ENCODE data around the gene CHMP3.

Gene CHMP3

DNA sequence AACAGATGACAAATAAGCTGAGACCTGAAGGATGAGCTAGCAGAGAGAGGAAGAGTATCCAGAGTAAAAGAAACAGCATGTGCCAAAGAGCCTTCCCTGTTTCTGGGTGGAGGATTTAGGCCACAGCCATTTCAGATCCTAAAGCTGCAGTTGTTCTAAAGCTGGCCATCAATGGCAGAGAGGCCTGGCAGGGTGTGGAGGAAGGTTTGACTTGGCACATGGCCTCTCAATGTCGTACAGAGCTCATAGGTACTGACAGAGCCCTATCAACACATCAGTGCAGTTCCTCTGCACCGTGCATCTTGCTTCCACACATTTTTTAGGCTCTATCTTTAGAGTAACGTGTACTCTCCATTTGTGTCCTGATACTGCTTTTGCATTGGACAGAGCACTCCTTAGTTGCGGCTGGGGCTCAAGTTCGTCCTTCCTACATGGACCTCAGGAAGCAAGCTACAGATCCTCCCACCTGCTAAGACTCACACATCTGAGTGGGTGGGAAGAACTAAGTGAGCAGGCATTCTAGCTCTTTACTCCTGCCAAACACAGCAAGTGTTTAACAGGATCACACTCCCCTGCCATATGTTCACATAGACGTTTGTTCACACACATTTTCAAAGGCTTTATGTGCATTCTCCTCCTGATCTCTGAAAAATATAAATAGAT, 3.0 kb upstream of the CHMP3 start:
- TF ChIP-seq, protein P1, sequence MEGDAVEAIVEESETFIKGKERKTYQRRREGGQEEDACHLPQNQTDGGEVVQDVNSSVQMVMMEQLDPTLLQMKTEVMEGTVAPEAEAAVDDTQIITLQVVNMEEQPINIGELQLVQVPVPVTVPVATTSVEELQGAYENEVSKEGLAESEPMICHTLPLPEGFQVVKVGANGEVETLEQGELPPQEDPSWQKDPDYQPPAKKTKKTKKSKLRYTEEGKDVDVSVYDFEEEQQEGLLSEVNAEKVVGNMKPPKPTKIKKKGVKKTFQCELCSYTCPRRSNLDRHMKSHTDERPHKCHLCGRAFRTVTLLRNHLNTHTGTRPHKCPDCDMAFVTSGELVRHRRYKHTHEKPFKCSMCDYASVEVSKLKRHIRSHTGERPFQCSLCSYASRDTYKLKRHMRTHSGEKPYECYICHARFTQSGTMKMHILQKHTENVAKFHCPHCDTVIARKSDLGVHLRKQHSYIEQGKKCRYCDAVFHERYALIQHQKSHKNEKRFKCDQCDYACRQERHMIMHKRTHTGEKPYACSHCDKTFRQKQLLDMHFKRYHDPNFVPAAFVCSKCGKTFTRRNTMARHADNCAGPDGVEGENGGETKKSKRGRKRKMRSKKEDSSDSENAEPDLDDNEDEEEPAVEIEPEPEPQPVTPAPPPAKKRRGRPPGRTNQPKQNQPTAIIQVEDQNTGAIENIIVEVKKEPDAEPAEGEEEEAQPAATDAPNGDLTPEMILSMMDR (IDR thresholded peaks at IDR 0.05; ENCODE audit: borderline replicate concordance, extremely low read depth, low read length, poor library complexity, severe bottlenecking): no peak
- TF ChIP-seq EZH2 (IDR thresholded peaks at IDR 0.05; ENCODE audit: borderline replicate concordance, low read depth, low read length, severe bottlenecking): no peak

DNA sequence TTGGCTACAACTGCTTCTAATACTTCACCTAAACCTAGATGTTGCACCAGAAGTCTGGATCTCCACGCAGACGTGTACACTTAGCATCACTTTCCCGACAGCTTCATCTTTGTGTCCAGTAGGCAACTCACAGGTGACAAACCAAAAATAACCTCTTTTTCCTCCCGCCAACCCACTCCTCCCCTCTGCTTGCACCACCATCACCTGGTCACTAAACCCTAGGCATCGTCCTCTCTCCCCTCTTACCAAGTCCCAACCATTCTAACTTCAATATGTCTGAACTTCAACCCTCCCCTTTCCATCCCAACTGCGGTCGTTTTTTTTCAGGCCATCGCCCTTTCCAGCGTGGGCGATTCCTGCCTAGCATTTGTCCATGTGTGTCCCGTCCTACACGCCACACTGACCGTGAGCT, 413 bp upstream of the CHMP3 start:
- H3K27me3 ChIP-seq (ENCODE audit: insufficient read depth, low read length, poor library complexity): no peaks in the 10 kb centered on the region
- H3K27ac ChIP-seq (ENCODE audit: low read length): peak overlapping the region; percentile 96
- peaks cover 7% of the 10 kb centered on the region; the same call in 1 of the 2 replicates for H3K36me3 ChIP-seq (ENCODE audit: insufficient read depth, low read length)
- peak overlapping the region; percentile 74 for H3K4me2 ChIP-seq (ENCODE audit: insufficient read depth, low read length)
- no peaks in the 10 kb centered on the region for H4K20me1 ChIP-seq (ENCODE audit: insufficient read depth, low read length)
- TF ChIP-seq EZH2 (IDR thresholded peaks at IDR 0.05; ENCODE audit: borderline replicate concordance, low read depth, low read length, severe bottlenecking): no peak
- H3K9ac ChIP-seq (ENCODE audit: low read depth, low read length): peak overlapping the region; percentile 78
- ATAC-seq (ENCODE audit: insufficient read depth, low read depth) (no peak), DNase-seq (no peak)
- peaks cover 31% of the 10 kb centered on the region for H3K4me1 ChIP-seq (ENCODE audit: insufficient read depth, low read length)
- peak overlapping the region in 1 of 2 experiments; percentile 75; a peak in 2 of 4 replicates for H3K4me3 ChIP-seq (ENCODE audit: low read depth in 1 of 2, low read length in 2 of 2)
- peaks cover 43% of the 10 kb centered on the region for H3K79me2 ChIP-seq (ENCODE audit: insufficient read depth, low read length)
- no peaks in the 10 kb centered on the region for H3K9me3 ChIP-seq (ENCODE audit: insufficient read depth, low read length, severe bottlenecking)
- peak overlapping the region; percentile 83 for H2AFZ ChIP-seq (ENCODE audit: low read depth, low read length)

More for the DNA sequence above, 3.0 kb upstream of the CHMP3 start:
- ATAC-seq (ENCODE audit: insufficient read depth, low read depth) (no peak), DNase-seq (no peak)
- H3K4me3 ChIP-seq (ENCODE audit: low read depth in 1 of 2, low read length in 2 of 2): no peak overlapping the region
- no peak overlapping the region for H3K9ac ChIP-seq (ENCODE audit: low read depth, low read length)
- H4K20me1 ChIP-seq (ENCODE audit: insufficient read depth, low read length): no peaks in the 10 kb centered on the region
- H3K4me1 ChIP-seq (ENCODE audit: insufficient read depth, low read length): peaks cover 25% of the 10 kb centered on the region
- no peak overlapping the region for H3K27ac ChIP-seq (ENCODE audit: low read length)
- H3K36me3 ChIP-seq (ENCODE audit: insufficient read depth, low read length): no peaks in the 10 kb centered on the region
- peaks cover 18% of the 10 kb centered on the region for H3K79me2 ChIP-seq (ENCODE audit: insufficient read depth, low read length)
- H3K4me2 ChIP-seq (ENCODE audit: insufficient read depth, low read length): no peak overlapping the region
- no peaks in the 10 kb centered on the region for H3K27me3 ChIP-seq (ENCODE audit: insufficient read depth, low read length, poor library complexity)
- no peaks in the 10 kb centered on the region for H3K9me3 ChIP-seq (ENCODE audit: insufficient read depth, low read length, severe bottlenecking)
- peak overlapping the region; percentile 57; the same call in 1 of the 2 replicates for H2AFZ ChIP-seq (ENCODE audit: low read depth, low read length)

DNA sequence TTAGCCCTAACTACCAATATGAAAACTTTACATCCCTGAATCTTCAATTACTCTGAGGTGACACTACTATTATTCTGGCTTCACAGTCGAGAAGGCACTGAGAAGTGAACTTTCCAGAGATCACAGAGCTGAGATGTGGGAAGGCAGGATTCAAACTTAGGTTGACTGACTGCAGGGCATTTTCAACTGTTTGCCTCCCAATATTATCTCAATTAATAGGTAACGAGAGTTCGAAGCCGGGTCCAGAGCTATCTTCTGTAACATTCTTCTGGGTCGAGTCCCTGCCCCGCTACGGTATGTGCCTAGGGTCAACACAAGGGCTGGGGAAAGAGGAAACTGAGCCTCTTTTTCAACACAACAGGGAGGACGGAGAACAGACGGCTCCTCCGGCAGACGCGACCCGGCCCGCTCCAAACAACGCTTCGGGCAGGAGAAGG, 740 bp downstream of the CHMP3 start:
- Histone ChIP-seq H3K27ac (ENCODE audit: low read length) (peak overlapping the region; percentile 96), H3K9ac (ENCODE audit: low read depth, low read length) (peak overlapping the region; percentile 78), H2AFZ (ENCODE audit: low read depth, low read length) (peak overlapping the region; percentile 84), H3K4me2 (ENCODE audit: insufficient read depth, low read length) (peak overlapping the region; percentile 74), H3K4me3 (ENCODE audit: low read depth in 1 of 2, low read length in 2 of 2) (peak overlapping the region; percentile 75 to 77), H4K20me1 (ENCODE audit: insufficient read depth, low read length) (no peaks in the 10 kb centered on the region), H3K27me3 (ENCODE audit: insufficient read depth, low read length, poor library complexity) (no peaks in the 10 kb centered on the region), H3K79me2 (ENCODE audit: insufficient read depth, low read length) (peaks cover 55% of the 10 kb centered on the region), H3K36me3 (ENCODE audit: insufficient read depth, low read length) (peaks cover 7% of the 10 kb centered on the region; the same call in 1 of the 2 replicates), H3K4me1 (ENCODE audit: insufficient read depth, low read length) (peaks cover 31% of the 10 kb centered on the region), H3K9me3 (ENCODE audit: insufficient read depth, low read length, severe bottlenecking) (no peaks in the 10 kb centered on the region)
- TF ChIP-seq EZH2 (IDR thresholded peaks at IDR 0.05; ENCODE audit: borderline replicate concordance, low read depth, low read length, severe bottlenecking): no peak
- TF ChIP-seq, protein P1 (IDR thresholded peaks at IDR 0.05; ENCODE audit: borderline replicate concordance, extremely low read depth, low read length, poor library complexity, severe bottlenecking): no peak
- ATAC-seq (ENCODE audit: insufficient read depth, low read depth) (no peak), DNase-seq (no peak)

DNA sequence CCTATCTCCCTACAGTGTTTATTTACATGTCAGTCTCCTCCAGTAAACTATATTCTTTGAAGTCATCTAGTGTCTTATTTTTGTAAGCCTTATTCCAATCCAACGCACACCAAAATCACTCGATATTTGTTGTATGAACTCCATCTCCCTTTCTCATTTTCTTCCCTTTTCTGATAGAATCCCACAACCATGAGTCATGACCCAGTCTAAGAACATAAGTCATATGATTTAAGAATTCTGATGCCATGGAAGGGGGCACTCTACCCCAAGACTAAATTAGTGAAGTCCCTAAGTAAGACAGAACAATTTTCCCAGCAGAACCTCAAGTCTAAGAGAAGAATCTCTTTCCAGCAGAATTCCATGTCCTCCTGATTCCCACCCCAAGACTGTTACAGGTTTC, 5.4 kb downstream of the CHMP3 start:
- TF ChIP-seq EZH2 (IDR thresholded peaks at IDR 0.05; ENCODE audit: borderline replicate concordance, low read depth, low read length, severe bottlenecking): no peak
- TF ChIP-seq, protein P1 (IDR thresholded peaks at IDR 0.05; ENCODE audit: borderline replicate concordance, extremely low read depth, low read length, poor library complexity, severe bottlenecking): no peak
- DNase-seq (no peak), ATAC-seq (ENCODE audit: insufficient read depth, low read depth) (no peak)
- H3K4me3 ChIP-seq (ENCODE audit: low read depth in 1 of 2, low read length in 2 of 2): no peak overlapping the region
- no peak overlapping the region for H2AFZ ChIP-seq (ENCODE audit: low read depth, low read length)
- no peaks in the 10 kb centered on the region for H3K27me3 ChIP-seq (ENCODE audit: insufficient read depth, low read length, poor library complexity)
- H3K4me2 ChIP-seq (ENCODE audit: insufficient read depth, low read length): no peak overlapping the region
- no peak overlapping the region for H3K27ac ChIP-seq (ENCODE audit: low read length)
- H3K9me3 ChIP-seq (ENCODE audit: insufficient read depth, low read length, severe bottlenecking): no peaks in the 10 kb centered on the region
- H3K79me2 ChIP-seq (ENCODE audit: insufficient read depth, low read length): peaks cover 86% of the 10 kb centered on the region
- H3K36me3 ChIP-seq (ENCODE audit: insufficient read depth, low read length): peaks cover 7% of the 10 kb centered on the region; the same call in 1 of the 2 replicates
- no peak overlapping the region for H3K9ac ChIP-seq (ENCODE audit: low read depth, low read length)
- H4K20me1 ChIP-seq (ENCODE audit: insufficient read depth, low read length): no peaks in the 10 kb centered on the region; the same call in 1 of the 2 replicates
- peaks cover 19% of the 10 kb centered on the region for H3K4me1 ChIP-seq (ENCODE audit: insufficient read depth, low read length)
